Measurements from ENCODE around the gene PIH1D1.

PIH1D1 gene

GRCh38 chr19:49451430-49452181 is at the start of gene PIH1D1:
Gene PIH1D1 (minus strand): TSS chr19:49451814. CDS start chr19:49451574, 240 bp downstream.
- FAIRE-seq (peak; percentile 79), DNase-seq (ENCODE audit: insufficient read length, low spot score) (peak; percentile 97)

- no peak for FAIRE-seq
These were observed 47.5 kb upstream of the PIH1D1 start for GRCh38 chr19:49499030-49499670.

GRCh38 chr19:49498475-49498874 is 46.9 kb upstream of the PIH1D1 start:
- DNase-seq (ENCODE audit: insufficient read length, low spot score) (no peak), FAIRE-seq (no peak)

More at GRCh38 chr19:49499030-49499670, 47.5 kb upstream of the PIH1D1 start:
- DNase-seq (ENCODE audit: insufficient read length, low spot score): no peak

GRCh38 chr19:49497789-49498103 is 46.1 kb upstream of the PIH1D1 start:
- FAIRE-seq (no peak), DNase-seq (ENCODE audit: insufficient read length, low spot score) (no peak)

- DNase-seq (ENCODE audit: insufficient read length, low spot score): peak; percentile 37
- no peak for FAIRE-seq
These were observed 45.6 kb upstream of the PIH1D1 start for GRCh38 chr19:49497047-49497788.

GRCh38 chr19:49496574-49497008 is 45.0 kb upstream of the PIH1D1 start:
- FAIRE-seq (no peak), DNase-seq (ENCODE audit: insufficient read length, low spot score) (no peak)

GRCh38 chr19:49492573-49493405 is 41.2 kb upstream of the PIH1D1 start:
- no peak for FAIRE-seq

GRCh38 chr19:49491804-49492572 is 40.4 kb upstream of the PIH1D1 start:
- FAIRE-seq (no peak), DNase-seq (ENCODE audit: insufficient read length, low spot score) (no peak)

More at GRCh38 chr19:49492573-49493405, 41.2 kb upstream of the PIH1D1 start:
- DNase-seq (ENCODE audit: insufficient read length, low spot score): no peak

GRCh38 chr19:49491030-49491803 is 39.6 kb upstream of the PIH1D1 start:
- FAIRE-seq: no peak
- no peak for DNase-seq (ENCODE audit: insufficient read length, low spot score)

- FAIRE-seq (no peak), DNase-seq (ENCODE audit: insufficient read length, low spot score) (no peak)
These were observed 38.8 kb upstream of the PIH1D1 start for GRCh38 chr19:49490287-49491029.

GRCh38 chr19:49489601-49490167 is 38.1 kb upstream of the PIH1D1 start:
- FAIRE-seq (no peak), DNase-seq (ENCODE audit: insufficient read length, low spot score) (no peak)

- no peak for FAIRE-seq
- no peak for DNase-seq (ENCODE audit: insufficient read length, low spot score)
These were observed 37.4 kb upstream of the PIH1D1 start for GRCh38 chr19:49488863-49489537.

GRCh38 chr19:49488046-49488862 is 36.6 kb upstream of the PIH1D1 start:
- FAIRE-seq (no peak), DNase-seq (ENCODE audit: insufficient read length, low spot score) (no peak)

GRCh38 chr19:49487277-49488045 is 35.8 kb upstream of the PIH1D1 start, which contains the start of gene RPL13A:
Gene RPL13A (plus strand): TSS chr19:49487608. CDS start chr19:49487630, 22 bp downstream.
- peak; percentile 95 for FAIRE-seq
- peak; percentile 98 for DNase-seq (ENCODE audit: insufficient read length, low spot score)

- FAIRE-seq (no peak), DNase-seq (ENCODE audit: insufficient read length, low spot score) (no peak)
These were observed 35.2 kb upstream of the PIH1D1 start for GRCh38 chr19:49486710-49487276.

Measured in HTR-8/SVneo (cell line).